ENCODE results near the gene CARS2.

CARS2 gene

GRCh38 chr13:110705826-110706569, at the start of gene CARS2:
Gene CARS2 (minus strand): TSS chr13:110706116. CDS start chr13:110706093, 23 bp downstream.
- peak; percentile 90 for DNase-seq (ENCODE audit: extremely low read depth, low read depth)

DNA sequence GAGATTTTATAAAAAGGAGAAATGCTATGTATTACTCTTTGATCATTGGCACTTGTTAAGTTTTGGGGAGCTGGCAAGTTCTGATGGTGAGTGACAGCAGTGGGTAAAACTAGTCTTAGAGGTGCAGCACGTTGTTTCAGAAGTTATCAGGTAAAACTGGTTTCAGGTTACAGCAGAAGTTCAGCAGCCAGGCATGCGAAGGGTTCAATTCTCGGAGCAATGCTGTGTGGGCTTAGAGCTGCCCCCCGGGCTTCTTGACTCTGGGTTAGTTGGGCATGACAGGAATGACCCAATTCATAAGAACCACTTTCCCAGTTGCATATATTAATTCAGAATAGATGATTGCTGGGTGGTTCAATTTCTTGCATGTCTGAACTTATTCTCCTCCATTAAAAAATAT, 42.4 kb upstream of the CARS2 start:
- TF ChIP-seq CTCF (IDR thresholded peaks at IDR 0.05; ENCODE audit: low read depth, low read length) = no peak
- DNase-seq (ENCODE audit: extremely low read depth, low read depth) = no peak

More at GRCh38 chr13:110705826-110706569, at the start of gene CARS2:
- TF ChIP-seq CTCF (IDR thresholded peaks at IDR 0.05; ENCODE audit: low read depth, low read length) = no peak; the same call in 1 of the 2 replicates

- TF ChIP-seq CTCF (IDR thresholded peaks at IDR 0.05; ENCODE audit: low read depth, low read length) = no peak
- DNase-seq (ENCODE audit: extremely low read depth, low read depth) = no peak
Measured at GRCh38 chr13:110746438-110746837, 40.5 kb upstream of the CARS2 start.

- no peak for TF ChIP-seq CTCF (IDR thresholded peaks at IDR 0.05; ENCODE audit: low read depth, low read length)
- DNase-seq (ENCODE audit: extremely low read depth, low read depth) = no peak
Measured at GRCh38 chr13:110743687-110744086, 37.8 kb upstream of the CARS2 start.

- DNase-seq (ENCODE audit: extremely low read depth, low read depth) = no peak
- TF ChIP-seq CTCF (IDR thresholded peaks at IDR 0.05; ENCODE audit: low read depth, low read length) = no peak
Measured at GRCh38 chr13:110737555-110737954, 31.6 kb upstream of the CARS2 start.

- TF ChIP-seq CTCF (IDR thresholded peaks at IDR 0.05; ENCODE audit: low read depth, low read length) = no peak
- no peak for DNase-seq (ENCODE audit: extremely low read depth, low read depth)
Measured at GRCh38 chr13:110734561-110734960, 28.6 kb upstream of the CARS2 start.

DNA sequence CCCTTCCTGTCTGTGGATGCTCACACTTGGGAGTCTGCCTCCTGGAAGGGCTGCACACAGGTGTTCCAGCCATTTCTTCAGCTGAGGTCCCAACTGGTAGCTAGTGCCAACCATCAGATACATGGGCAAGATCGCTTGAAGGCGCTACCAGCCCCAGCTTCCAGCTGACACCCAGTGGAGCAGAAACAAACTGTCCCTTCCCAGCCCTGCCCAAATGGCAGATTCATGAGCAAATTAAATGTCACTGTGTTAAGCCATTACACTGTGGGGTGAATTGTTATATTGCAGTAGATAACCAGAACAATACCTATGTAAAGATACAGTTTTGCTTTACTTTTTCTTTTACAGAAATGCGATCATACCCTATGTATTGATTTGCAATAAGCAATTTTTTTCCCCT, 25.2 kb upstream of the CARS2 start:
- no peak for TF ChIP-seq CTCF (IDR thresholded peaks at IDR 0.05; ENCODE audit: low read depth, low read length)

More for the DNA sequence above, 25.2 kb upstream of the CARS2 start:
- DNase-seq (ENCODE audit: extremely low read depth, low read depth) = no peak

Measured in AG09319 (cell line).